Esophagus squamous epithelium (tissue), 4 donors: ENCODE measurements around the gene INSR.

Experiments
- POLR2A ChIP-seq, 4 donors: fragments of 450-650 bp; IDR thresholded peaks; one replicate each; pipeline ENCODE4 v1.6.1; 2017; ENCODE audit warnings: antibody characterized with exemption in 4 of 4, mild to moderate bottlenecking in 4 of 4, moderate library complexity in 3 of 4
- TF ChIP-seq, protein P1 (sequence below), 6 experiments: fragments of 450-650 bp in 4 of 6; fragments of 200-600 bp in 2 of 6; sonication (generic) in 2 of 6; IDR thresholded peaks; one replicate each; pipeline ENCODE4 v1.5.1; 2016 to 2019; ENCODE audit warnings: antibody characterized with exemption in 6 of 6, mild to moderate bottlenecking in 4 of 6, moderate library complexity in 4 of 6

DNA sequence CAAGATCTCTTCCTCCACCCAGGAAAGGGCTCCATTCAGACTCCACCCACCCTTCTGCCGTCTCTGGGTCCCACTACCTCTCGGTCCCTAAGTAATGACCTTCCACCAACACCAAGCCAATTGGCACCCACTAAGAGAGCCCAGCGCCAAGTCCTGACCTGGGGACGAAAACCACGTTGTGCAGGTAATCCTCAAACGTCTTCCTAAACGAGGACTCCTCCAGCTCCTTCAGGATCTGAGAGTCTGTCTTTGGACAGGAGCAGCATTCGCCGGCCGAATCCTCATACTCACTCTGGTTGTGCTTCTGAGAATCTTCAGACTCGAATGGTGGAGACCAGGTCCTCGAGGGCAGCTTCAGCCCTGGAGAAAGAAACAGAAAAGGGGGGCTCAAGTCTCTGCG is 141.6 kb downstream of the INSR start:
- no peak for TF ChIP-seq POLR2A (IDR thresholded peaks at IDR 0.05)
- TF ChIP-seq, protein P1, sequence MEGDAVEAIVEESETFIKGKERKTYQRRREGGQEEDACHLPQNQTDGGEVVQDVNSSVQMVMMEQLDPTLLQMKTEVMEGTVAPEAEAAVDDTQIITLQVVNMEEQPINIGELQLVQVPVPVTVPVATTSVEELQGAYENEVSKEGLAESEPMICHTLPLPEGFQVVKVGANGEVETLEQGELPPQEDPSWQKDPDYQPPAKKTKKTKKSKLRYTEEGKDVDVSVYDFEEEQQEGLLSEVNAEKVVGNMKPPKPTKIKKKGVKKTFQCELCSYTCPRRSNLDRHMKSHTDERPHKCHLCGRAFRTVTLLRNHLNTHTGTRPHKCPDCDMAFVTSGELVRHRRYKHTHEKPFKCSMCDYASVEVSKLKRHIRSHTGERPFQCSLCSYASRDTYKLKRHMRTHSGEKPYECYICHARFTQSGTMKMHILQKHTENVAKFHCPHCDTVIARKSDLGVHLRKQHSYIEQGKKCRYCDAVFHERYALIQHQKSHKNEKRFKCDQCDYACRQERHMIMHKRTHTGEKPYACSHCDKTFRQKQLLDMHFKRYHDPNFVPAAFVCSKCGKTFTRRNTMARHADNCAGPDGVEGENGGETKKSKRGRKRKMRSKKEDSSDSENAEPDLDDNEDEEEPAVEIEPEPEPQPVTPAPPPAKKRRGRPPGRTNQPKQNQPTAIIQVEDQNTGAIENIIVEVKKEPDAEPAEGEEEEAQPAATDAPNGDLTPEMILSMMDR (IDR thresholded peaks at IDR 0.05), result no peak
